ENCODE measurements around the gene TTLL8. TPM values are rescaled to one million over a fixed set of nuclear protein-coding genes. Genes with fewer than 3 reads are reported as not detected.
"Not testable (repeated sequence)": the region's sequence is repeated elsewhere in the genome, so short reads cannot be mapped to it uniquely, and the experiment has no call there.

TTLL8 gene
- total and polyA plus RNA-seq, 4 donors: not detected

DNA sequence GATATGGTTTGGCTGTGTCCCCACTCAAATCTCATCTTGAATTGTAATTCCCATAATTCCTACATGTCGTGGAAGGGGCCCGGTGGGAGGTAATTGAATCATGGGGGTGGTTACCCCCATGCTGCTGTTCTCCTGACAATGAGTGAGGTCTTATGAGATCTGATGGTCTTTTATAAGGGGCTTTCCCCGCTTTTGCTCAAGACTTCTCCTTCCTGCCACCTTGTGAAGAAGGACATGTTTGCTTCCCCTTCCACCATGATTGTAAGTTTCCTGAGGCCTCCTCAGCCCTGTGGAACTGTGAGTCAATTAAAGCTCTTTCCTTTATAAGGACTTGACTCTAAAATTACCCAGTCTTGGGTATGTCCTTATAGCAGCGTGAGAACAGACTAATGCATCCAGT is 28.9 kb upstream of the TTLL8 start:
- not testable (repeated sequence) for H3K27me3 ChIP-seq (ENCODE audit: control insufficient read depth in 4 of 4, insufficient read depth in 4 of 4, low read length in 3 of 4); H3K4me1 ChIP-seq (ENCODE audit: control insufficient read depth in 4 of 4, insufficient read depth in 4 of 4, low read length in 3 of 4); H3K4me3 ChIP-seq (ENCODE audit: low read depth in 1 of 3, low read length in 3 of 3); H3K9ac ChIP-seq (ENCODE audit: low read depth in 1 of 2, low read length in 2 of 2); H3K9me3 ChIP-seq (ENCODE audit: control insufficient read depth in 4 of 4, low read length in 3 of 4); H3K27ac ChIP-seq (ENCODE audit: low read depth in 1 of 2, low read length in 2 of 2); H3K36me3 ChIP-seq (ENCODE audit: control insufficient read depth in 4 of 4, insufficient read depth in 3 of 4, low read depth in 1 of 4, low read length in 3 of 4); DNase-seq (ENCODE audit: low spot score)
- 98% methylated on average over 4 of the region's 4 CpGs for WGBS

- H3K36me3 ChIP-seq (ENCODE audit: control insufficient read depth in 4 of 4, insufficient read depth in 3 of 4, low read depth in 1 of 4, low read length in 3 of 4): no peaks in the 10 kb centered on the region
- H3K27me3 ChIP-seq (ENCODE audit: control insufficient read depth in 4 of 4, insufficient read depth in 4 of 4, low read length in 3 of 4): peaks cover 0 to 2% (median 0%) of the 10 kb centered on the region in 4 donors
- no peak overlapping the region for H3K9ac ChIP-seq (ENCODE audit: low read depth in 1 of 2, low read length in 2 of 2)
- 64% methylated on average over 5 of the region's 5 CpGs for WGBS
- no peak overlapping the region for H3K4me3 ChIP-seq (ENCODE audit: low read depth in 1 of 3, low read length in 3 of 3)
- no peaks in the 10 kb centered on the region for H3K4me1 ChIP-seq (ENCODE audit: control insufficient read depth in 4 of 4, insufficient read depth in 4 of 4, low read length in 3 of 4)
- no peak for DNase-seq (ENCODE audit: low spot score)
- TF ChIP-seq TAF1 (conservative IDR thresholded peaks at IDR 0.05) (no peak), RAD21 (IDR thresholded peaks at IDR 0.05) (no peak), GABPA (IDR thresholded peaks at IDR 0.05 in 1 of 2, conservative IDR thresholded peaks at IDR 0.05 in 1 of 2) (no peak), EGR1 (IDR thresholded peaks at IDR 0.05; ENCODE audit: low read depth in 2 of 2) (no peak), FOXA1 (IDR thresholded peaks at IDR 0.05) (no peak), JUND (IDR thresholded peaks at IDR 0.05) (no peak), FOXA2 (IDR thresholded peaks at IDR 0.05) (no peak), CTCF (IDR thresholded peaks at IDR 0.05; ENCODE audit: low read depth, low read length, missing input control) (no peak)
- TF ChIP-seq, protein P1, sequence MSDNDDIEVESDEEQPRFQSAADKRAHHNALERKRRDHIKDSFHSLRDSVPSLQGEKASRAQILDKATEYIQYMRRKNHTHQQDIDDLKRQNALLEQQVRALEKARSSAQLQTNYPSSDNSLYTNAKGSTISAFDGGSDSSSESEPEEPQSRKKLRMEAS (IDR thresholded peaks at IDR 0.05): no peak
- TF ChIP-seq, protein P2, sequence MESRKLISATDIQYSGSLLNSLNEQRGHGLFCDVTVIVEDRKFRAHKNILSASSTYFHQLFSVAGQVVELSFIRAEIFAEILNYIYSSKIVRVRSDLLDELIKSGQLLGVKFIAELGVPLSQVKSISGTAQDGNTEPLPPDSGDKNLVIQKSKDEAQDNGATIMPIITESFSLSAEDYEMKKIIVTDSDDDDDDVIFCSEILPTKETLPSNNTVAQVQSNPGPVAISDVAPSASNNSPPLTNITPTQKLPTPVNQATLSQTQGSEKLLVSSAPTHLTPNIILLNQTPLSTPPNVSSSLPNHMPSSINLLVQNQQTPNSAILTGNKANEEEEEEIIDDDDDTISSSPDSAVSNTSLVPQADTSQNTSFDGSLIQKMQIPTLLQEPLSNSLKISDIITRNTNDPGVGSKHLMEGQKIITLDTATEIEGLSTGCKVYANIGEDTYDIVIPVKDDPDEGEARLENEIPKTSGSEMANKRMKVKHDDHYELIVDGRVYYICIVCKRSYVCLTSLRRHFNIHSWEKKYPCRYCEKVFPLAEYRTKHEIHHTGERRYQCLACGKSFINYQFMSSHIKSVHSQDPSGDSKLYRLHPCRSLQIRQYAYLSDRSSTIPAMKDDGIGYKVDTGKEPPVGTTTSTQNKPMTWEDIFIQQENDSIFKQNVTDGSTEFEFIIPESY (IDR thresholded peaks at IDR 0.05): no peak
- no peaks in the 10 kb centered on the region for H3K9me3 ChIP-seq (ENCODE audit: control insufficient read depth in 4 of 4, low read length in 3 of 4)
- no peak overlapping the region for H3K27ac ChIP-seq (ENCODE audit: low read depth in 1 of 2, low read length in 2 of 2)
Measured at GRCh38 chr22:50086526-50086925, 28.4 kb upstream of the TTLL8 start.

GRCh38 chr22:50085211-50085972 is 27.3 kb upstream of the TTLL8 start, which contains the start of gene MLC1:
MLC1 (minus strand) TSS chr22:50085426; CDS start chr22:50084902, 524 bp downstream.
- H3K9ac ChIP-seq (ENCODE audit: low read depth in 1 of 2, low read length in 2 of 2): no peak within 1 kb of the TSS
- no peaks in the 10 kb centered on the region for H3K4me1 ChIP-seq (ENCODE audit: control insufficient read depth in 4 of 4, insufficient read depth in 4 of 4, low read length in 3 of 4)
- H3K27ac ChIP-seq (ENCODE audit: low read depth in 1 of 2, low read length in 2 of 2): no peak within 1 kb of the TSS
- TF ChIP-seq, protein P1 (IDR thresholded peaks at IDR 0.05): no peak
- no peak for TF ChIP-seq HNF4G (IDR thresholded peaks at IDR 0.05)
- no peak for TF ChIP-seq YY1 (IDR thresholded peaks at IDR 0.05)
- TF ChIP-seq FOXA2 (IDR thresholded peaks at IDR 0.05): no peak
- TF ChIP-seq NR2F2 (IDR thresholded peaks at IDR 0.05): no peak
- no peak for TF ChIP-seq SP1 (IDR thresholded peaks at IDR 0.05)
- TF ChIP-seq HNF4A (conservative IDR thresholded peaks at IDR 0.05): no peak
- no peak for TF ChIP-seq RAD21 (IDR thresholded peaks at IDR 0.05)
- no peak for TF ChIP-seq ATF3 (IDR thresholded peaks at IDR 0.05)
- TF ChIP-seq EGR1 (IDR thresholded peaks at IDR 0.05; ENCODE audit: low read depth in 2 of 2): no peak
- no peak for TF ChIP-seq TAF1 (conservative IDR thresholded peaks at IDR 0.05)
- H3K4me3 ChIP-seq (ENCODE audit: low read depth in 1 of 3, low read length in 3 of 3): no peak within 1 kb of the TSS
- H3K36me3 ChIP-seq (ENCODE audit: control insufficient read depth in 4 of 4, insufficient read depth in 3 of 4, low read depth in 1 of 4, low read length in 3 of 4): no peaks in the 10 kb centered on the region
- H3K9me3 ChIP-seq (ENCODE audit: control insufficient read depth in 4 of 4, low read length in 3 of 4): no peaks in the 10 kb centered on the region
- peaks cover 0 to 2% (median 0%) of the 10 kb centered on the region in 4 donors for H3K27me3 ChIP-seq (ENCODE audit: control insufficient read depth in 4 of 4, insufficient read depth in 4 of 4, low read length in 3 of 4)
- WGBS: 57% methylated on average over 29 of the region's 29 CpGs
- no peak for DNase-seq (ENCODE audit: low spot score)
